HCT116 (cell line): ENCODE measurements around the gene TGOLN2. TPM values are rescaled to one million over a fixed set of nuclear protein-coding genes. Genes with fewer than 3 reads are reported as not detected.

ENCODE experiments used
- ATAC-seq: fragments of 200-7000 bp; cut with Tn5 transposase; 2 replicates; pipeline ENCODE4 v1.9.1; 2020; ENCODE audit warnings: mild to moderate bottlenecking, moderate library complexity
- BruUV-seq: library from RNA; stranded (reverse); fragments of 400-500 nt; replicated peaks from 2 replicates; lab custom pipeline; 2021; lab: Mats Ljungman, UMichigan
- CTCF ChIA-PET: fragments of 300-600 bp; sonication (Branson Sonifier 250); formaldehyde crosslinking; loops from one replicate; lab custom pipeline; 2021; ENCODE audit warnings: antibody characterized with exemption; lab: Charles Lee
- POLR2A ChIA-PET: fragments of 300-600, 350-600 bp; sonication (Branson Sonifier 250); formaldehyde crosslinking; loops from one replicate; lab custom pipeline; 2021; ENCODE audit warnings: antibody characterized with exemption; lab: Charles Lee
- RAD21 ChIA-PET, 2 experiments: fragments of 300-600 bp; sonication (Branson Sonifier 250); formaldehyde crosslinking; loops; one replicate each; lab custom pipeline; 2023; ENCODE audit warnings: low total read pairs in 2 of 2; ENCODE audit not compliant: uncharacterized antibody in 2 of 2, unreplicated experiment in 2 of 2, low non-redundant PET in 1 of 2; lab: Charles Lee
- DNase-seq: peaks from one replicate; pipeline ENCODE4 v3.0.0-alpha.2; 2010; ENCODE audit warnings: low read depth, low spot score
- H2AFZ ChIP-seq: fragments of 200-600 bp; shearing (Covaris generic), sonication (generic); 2 replicates; pipeline ENCODE4 v1.6.1; 2017; ENCODE audit warnings: low read depth, mixed run types, mixed read lengths, antibody characterized with exemption, low read length; ENCODE audit not compliant: poor library complexity, severe bottlenecking
- H3K27ac ChIP-seq: 2 replicates; pipeline ENCODE4 v1.5.1; 2012; ENCODE audit warnings: low read depth, low read length
- H3K27me3 ChIP-seq: fragments of 200-600 bp; sonication (generic); 2 replicates; pipeline ENCODE4 v1.6.1; 2016; ENCODE audit warnings: mixed run types, low read length, mixed read lengths; ENCODE audit not compliant: insufficient read depth
- H3K36me3 ChIP-seq, 2 experiments: fragments of 200-500 bp in 1 of 2; fragments of 200-600 bp in 1 of 2; sonication (Bioruptor generic) in 1 of 2; sonication (generic) in 1 of 2; 2 replicates each; pipeline versions ENCODE4 v1.5.1 to v1.6.1; 2014 to 2016; ENCODE audit warnings: low read length in 2 of 2, inconsistent platforms in 1 of 2, mixed read lengths in 1 of 2, mixed run types in 1 of 2; ENCODE audit not compliant: insufficient read depth in 2 of 2, control insufficient read depth in 1 of 2
- H3K4me1 ChIP-seq, 2 experiments: fragments of 200-600 bp in 1 of 2; sonication (generic) in 1 of 2; 2 replicates each; pipeline versions ENCODE4 v1.5.1 to v1.6.1; 2012 to 2017; ENCODE audit warnings: low read length in 2 of 2, inconsistent platforms in 1 of 2, mild to moderate bottlenecking in 1 of 2, mixed read lengths in 1 of 2, mixed run types in 1 of 2, moderate library complexity in 1 of 2; ENCODE audit not compliant: insufficient read depth in 2 of 2, control insufficient read depth in 1 of 2
- H3K4me2 ChIP-seq: fragments of 200-600 bp; sonication (generic); 2 replicates; pipeline ENCODE4 v1.6.1; 2017; ENCODE audit warnings: mixed run types, low read length, mixed read lengths
- H3K4me3 ChIP-seq, 2 experiments: fragments of 200-600 bp in 1 of 2; sonication (generic) in 1 of 2; replicated peaks in 1 of 2; 2 replicates each; pipeline ENCODE4 v1.5.1; 2011 to 2016; ENCODE audit warnings: low read length in 2 of 2, control low read depth in 1 of 2, low read depth in 1 of 2, mild to moderate bottlenecking in 1 of 2, mixed read lengths in 1 of 2, mixed run types in 1 of 2
- H3K79me2 ChIP-seq: fragments of 200-600 bp; sonication (generic); 2 replicates; pipeline ENCODE4 v1.6.1; 2017; ENCODE audit warnings: mild to moderate bottlenecking, mixed run types, low read length, moderate library complexity, mixed read lengths; ENCODE audit not compliant: insufficient read depth
- H3K9ac ChIP-seq: fragments of 200-600 bp; sonication (generic); 2 replicates; pipeline ENCODE4 v1.6.1; 2016; ENCODE audit warnings: low read length, mixed read lengths
- H3K9me2 ChIP-seq: fragments of 200-600 bp; sonication (generic), shearing (Covaris generic); 2 replicates; pipeline ENCODE4 v1.6.1; 2017; ENCODE audit warnings: mixed run types, mild to moderate bottlenecking, moderate library complexity; ENCODE audit not compliant: insufficient read depth
- H3K9me3 ChIP-seq, 2 experiments: fragments of 200-500 bp in 1 of 2; fragments of 200-600 bp in 1 of 2; sonication (Bioruptor generic) in 1 of 2; sonication (generic) in 1 of 2; 2 replicates each; pipeline ENCODE4 v1.6.1; 2014 to 2017; ENCODE audit warnings: low read length in 2 of 2, mixed read lengths in 2 of 2, inconsistent platforms in 1 of 2, low read depth in 1 of 2, mild to moderate bottlenecking in 1 of 2, mixed run types in 1 of 2, moderate library complexity in 1 of 2; ENCODE audit not compliant: control insufficient read depth in 1 of 2, insufficient read depth in 1 of 2
- H4K20me1 ChIP-seq: fragments of 200-600 bp; sonication (generic), shearing (Covaris generic); 2 replicates; pipeline ENCODE4 v1.6.1; 2017; ENCODE audit warnings: mixed run types, mild to moderate bottlenecking, moderate library complexity; ENCODE audit not compliant: insufficient read depth
- CBX3 ChIP-seq: IDR thresholded peaks from 2 replicates; pipeline ENCODE4 v1.6.1; 2012; ENCODE audit warnings: low read depth
- CEBPB ChIP-seq: IDR thresholded peaks from 2 replicates; pipeline ENCODE4 v1.6.1; 2012; ENCODE audit warnings: low read depth
- EZH2 ChIP-seq: fragments of 200-600 bp; sonication (generic); IDR thresholded peaks from 2 replicates; pipeline ENCODE4 v1.6.1; 2017; ENCODE audit warnings: antibody characterized with exemption, mixed run types
- FOSL1 ChIP-seq: IDR thresholded peaks from 2 replicates; pipeline ENCODE4 v1.6.1; 2012; ENCODE audit warnings: low read depth
- JUND ChIP-seq: IDR thresholded peaks from 2 replicates; pipeline ENCODE4 v1.6.1; 2012
- POLR2A ChIP-seq: IDR thresholded peaks from 2 replicates; pipeline ENCODE4 v1.7.0; 2011; ENCODE audit warnings: borderline replicate concordance; ENCODE audit not compliant: insufficient read depth, insufficient read length; ENCODE audit errors: extremely low read depth
- RAD21 ChIP-seq: IDR thresholded peaks from 2 replicates; pipeline ENCODE4 v1.6.1; 2012; ENCODE audit warnings: low read depth, mild to moderate bottlenecking
- SIN3A ChIP-seq: IDR thresholded peaks from 2 replicates; pipeline ENCODE4 v1.6.1; 2012; ENCODE audit warnings: low read depth
- SP1 ChIP-seq: IDR thresholded peaks from 2 replicates; pipeline ENCODE4 v1.6.1; 2012; ENCODE audit warnings: low read depth
- SRF ChIP-seq: IDR thresholded peaks from 2 replicates; pipeline ENCODE4 v1.6.1; 2012; ENCODE audit warnings: low read depth
- TCF7L2 ChIP-seq: IDR thresholded peaks from 2 replicates; pipeline ENCODE4 v1.7.0; 2011; ENCODE audit warnings: borderline replicate concordance, inconsistent platforms; ENCODE audit not compliant: insufficient read depth, insufficient read length; ENCODE audit errors: extremely low read depth
- YY1 ChIP-seq: IDR thresholded peaks from 2 replicates; pipeline ENCODE4 v1.6.1; 2011; ENCODE audit warnings: low read length, low read depth, moderate library complexity, mild to moderate bottlenecking; ENCODE audit not compliant: insufficient replicate concordance; ENCODE audit errors: extremely low read depth
- ZFX ChIP-seq: fragments of 450-650 bp; IDR thresholded peaks from 2 replicates; pipeline ENCODE4 v1.6.1; 2017
- intact Hi-C: fragments of 100-400 bp; cut with micrococcal nuclease; formaldehyde crosslinking; loops from 2 replicates; pipeline ENCODE4 v1.10.0; 2022
- total RNA-seq: library from RNA; stranded (reverse); gene quantifications from one replicate; pipeline ENCODE4 v1.2.1, GENCODE V29; 2021; ENCODE audit not compliant: unreplicated experiment
- TF ChIP-seq, protein P1 (sequence below), 3 experiments: fragments of 200-600 bp in 1 of 3; sonication (generic) in 1 of 3; IDR thresholded peaks in 2 of 3; conservative IDR thresholded peaks in 1 of 3; 2 replicates each; pipeline ENCODE4 v1.5.1; 2012 to 2017; ENCODE audit warnings: low read depth in 2 of 3, low read length in 2 of 3, antibody characterized with exemption in 1 of 3, borderline replicate concordance in 1 of 3, control low read depth in 1 of 3, mild to moderate bottlenecking in 1 of 3, mixed read lengths in 1 of 3, mixed run types in 1 of 3, moderate library complexity in 1 of 3; ENCODE audit not compliant: insufficient read depth in 1 of 3
- TF ChIP-seq, protein P2 (sequence below): IDR thresholded peaks from 2 replicates; pipeline ENCODE4 v1.6.1; 2011; ENCODE audit warnings: mild to moderate bottlenecking, low read length, moderate library complexity; ENCODE audit not compliant: insufficient replicate concordance; ENCODE audit errors: extremely low read depth
- TF ChIP-seq, protein P3 (sequence below): IDR thresholded peaks from 2 replicates; pipeline ENCODE4 v1.6.1; 2012; ENCODE audit warnings: low read depth
- TF ChIP-seq, protein P4 (sequence below): IDR thresholded peaks from 2 replicates; pipeline ENCODE4 v1.6.1; 2012
- TF ChIP-seq, protein P5 (sequence below): IDR thresholded peaks from 2 replicates; pipeline ENCODE4 v1.6.1; 2012

TGOLN2 gene
- total RNA-seq, 1 experiment from 2014 or later = 43.2 TPM

DNA sequence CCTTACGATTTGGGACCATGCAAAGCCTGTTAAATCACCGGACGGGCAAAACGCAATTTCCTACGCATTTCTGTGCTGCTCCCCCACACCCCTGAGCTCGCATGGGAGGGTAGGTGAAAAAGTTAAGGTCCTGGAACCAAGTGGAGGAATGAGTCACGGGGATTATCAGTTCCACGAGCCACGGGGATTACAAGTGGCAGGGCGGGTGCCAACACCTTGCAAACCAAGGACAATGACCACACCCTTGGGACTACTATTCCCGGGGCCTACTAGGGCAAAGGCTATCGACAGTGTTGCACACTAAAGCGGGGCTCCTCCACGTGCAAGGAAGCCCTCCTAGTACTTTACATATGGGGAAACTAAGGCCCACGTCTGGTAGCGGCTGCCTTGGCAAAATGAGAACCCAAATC, 26.1 kb upstream of the TGOLN2 start:
- Histone ChIP-seq H3K27me3 (no peaks in the 10 kb centered on the region), H3K27ac (peak overlapping the region; percentile 75), H4K20me1 (no peaks in the 10 kb centered on the region), H3K4me2 (peak overlapping the region; percentile 95), H3K9me2 (no peaks in the 10 kb centered on the region), H3K36me3 (peaks cover 15 to 33% of the 10 kb centered on the region in 2 experiments; a peak in 3 of 4 replicates), H3K4me1 (peaks cover 9 to 14% of the 10 kb centered on the region in 2 experiments; a peak in 3 of 4 replicates), H2AFZ (no peak overlapping the region), H3K9me3 (no peaks in the 10 kb centered on the region), H3K4me3 (peak overlapping the region; percentile 86 to 95), H3K9ac (peak overlapping the region; percentile 83), H3K79me2 (peaks cover 31% of the 10 kb centered on the region)
- TF ChIP-seq SRF (no peak; the same call in 1 of the 2 replicates), SP1 (no peak), SIN3A (no peak), CEBPB (no peak), FOSL1 (no peak), EZH2 (no peak), RAD21 (no peak), TCF7L2 (no peak), JUND (no peak), CBX3 (no peak), ZFX (no peak), POLR2A (no peak), YY1 (no peak)
- TF ChIP-seq, protein P1, sequence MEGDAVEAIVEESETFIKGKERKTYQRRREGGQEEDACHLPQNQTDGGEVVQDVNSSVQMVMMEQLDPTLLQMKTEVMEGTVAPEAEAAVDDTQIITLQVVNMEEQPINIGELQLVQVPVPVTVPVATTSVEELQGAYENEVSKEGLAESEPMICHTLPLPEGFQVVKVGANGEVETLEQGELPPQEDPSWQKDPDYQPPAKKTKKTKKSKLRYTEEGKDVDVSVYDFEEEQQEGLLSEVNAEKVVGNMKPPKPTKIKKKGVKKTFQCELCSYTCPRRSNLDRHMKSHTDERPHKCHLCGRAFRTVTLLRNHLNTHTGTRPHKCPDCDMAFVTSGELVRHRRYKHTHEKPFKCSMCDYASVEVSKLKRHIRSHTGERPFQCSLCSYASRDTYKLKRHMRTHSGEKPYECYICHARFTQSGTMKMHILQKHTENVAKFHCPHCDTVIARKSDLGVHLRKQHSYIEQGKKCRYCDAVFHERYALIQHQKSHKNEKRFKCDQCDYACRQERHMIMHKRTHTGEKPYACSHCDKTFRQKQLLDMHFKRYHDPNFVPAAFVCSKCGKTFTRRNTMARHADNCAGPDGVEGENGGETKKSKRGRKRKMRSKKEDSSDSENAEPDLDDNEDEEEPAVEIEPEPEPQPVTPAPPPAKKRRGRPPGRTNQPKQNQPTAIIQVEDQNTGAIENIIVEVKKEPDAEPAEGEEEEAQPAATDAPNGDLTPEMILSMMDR (IDR thresholded peaks at IDR 0.05 in 2 of 3, conservative IDR thresholded peaks at IDR 0.05 in 1 of 3; ENCODE audit: borderline replicate concordance in 1 of 3, insufficient read depth in 1 of 3, low read depth in 2 of 3, low read length in 2 of 3) = no peak
- TF ChIP-seq, protein P2, sequence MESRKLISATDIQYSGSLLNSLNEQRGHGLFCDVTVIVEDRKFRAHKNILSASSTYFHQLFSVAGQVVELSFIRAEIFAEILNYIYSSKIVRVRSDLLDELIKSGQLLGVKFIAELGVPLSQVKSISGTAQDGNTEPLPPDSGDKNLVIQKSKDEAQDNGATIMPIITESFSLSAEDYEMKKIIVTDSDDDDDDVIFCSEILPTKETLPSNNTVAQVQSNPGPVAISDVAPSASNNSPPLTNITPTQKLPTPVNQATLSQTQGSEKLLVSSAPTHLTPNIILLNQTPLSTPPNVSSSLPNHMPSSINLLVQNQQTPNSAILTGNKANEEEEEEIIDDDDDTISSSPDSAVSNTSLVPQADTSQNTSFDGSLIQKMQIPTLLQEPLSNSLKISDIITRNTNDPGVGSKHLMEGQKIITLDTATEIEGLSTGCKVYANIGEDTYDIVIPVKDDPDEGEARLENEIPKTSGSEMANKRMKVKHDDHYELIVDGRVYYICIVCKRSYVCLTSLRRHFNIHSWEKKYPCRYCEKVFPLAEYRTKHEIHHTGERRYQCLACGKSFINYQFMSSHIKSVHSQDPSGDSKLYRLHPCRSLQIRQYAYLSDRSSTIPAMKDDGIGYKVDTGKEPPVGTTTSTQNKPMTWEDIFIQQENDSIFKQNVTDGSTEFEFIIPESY = no peak
- TF ChIP-seq, protein P3, sequence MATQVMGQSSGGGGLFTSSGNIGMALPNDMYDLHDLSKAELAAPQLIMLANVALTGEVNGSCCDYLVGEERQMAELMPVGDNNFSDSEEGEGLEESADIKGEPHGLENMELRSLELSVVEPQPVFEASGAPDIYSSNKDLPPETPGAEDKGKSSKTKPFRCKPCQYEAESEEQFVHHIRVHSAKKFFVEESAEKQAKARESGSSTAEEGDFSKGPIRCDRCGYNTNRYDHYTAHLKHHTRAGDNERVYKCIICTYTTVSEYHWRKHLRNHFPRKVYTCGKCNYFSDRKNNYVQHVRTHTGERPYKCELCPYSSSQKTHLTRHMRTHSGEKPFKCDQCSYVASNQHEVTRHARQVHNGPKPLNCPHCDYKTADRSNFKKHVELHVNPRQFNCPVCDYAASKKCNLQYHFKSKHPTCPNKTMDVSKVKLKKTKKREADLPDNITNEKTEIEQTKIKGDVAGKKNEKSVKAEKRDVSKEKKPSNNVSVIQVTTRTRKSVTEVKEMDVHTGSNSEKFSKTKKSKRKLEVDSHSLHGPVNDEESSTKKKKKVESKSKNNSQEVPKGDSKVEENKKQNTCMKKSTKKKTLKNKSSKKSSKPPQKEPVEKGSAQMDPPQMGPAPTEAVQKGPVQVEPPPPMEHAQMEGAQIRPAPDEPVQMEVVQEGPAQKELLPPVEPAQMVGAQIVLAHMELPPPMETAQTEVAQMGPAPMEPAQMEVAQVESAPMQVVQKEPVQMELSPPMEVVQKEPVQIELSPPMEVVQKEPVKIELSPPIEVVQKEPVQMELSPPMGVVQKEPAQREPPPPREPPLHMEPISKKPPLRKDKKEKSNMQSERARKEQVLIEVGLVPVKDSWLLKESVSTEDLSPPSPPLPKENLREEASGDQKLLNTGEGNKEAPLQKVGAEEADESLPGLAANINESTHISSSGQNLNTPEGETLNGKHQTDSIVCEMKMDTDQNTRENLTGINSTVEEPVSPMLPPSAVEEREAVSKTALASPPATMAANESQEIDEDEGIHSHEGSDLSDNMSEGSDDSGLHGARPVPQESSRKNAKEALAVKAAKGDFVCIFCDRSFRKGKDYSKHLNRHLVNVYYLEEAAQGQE = no peak
- TF ChIP-seq, protein P4, sequence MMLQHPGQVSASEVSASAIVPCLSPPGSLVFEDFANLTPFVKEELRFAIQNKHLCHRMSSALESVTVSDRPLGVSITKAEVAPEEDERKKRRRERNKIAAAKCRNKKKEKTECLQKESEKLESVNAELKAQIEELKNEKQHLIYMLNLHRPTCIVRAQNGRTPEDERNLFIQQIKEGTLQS = no peak
- TF ChIP-seq, protein P5, sequence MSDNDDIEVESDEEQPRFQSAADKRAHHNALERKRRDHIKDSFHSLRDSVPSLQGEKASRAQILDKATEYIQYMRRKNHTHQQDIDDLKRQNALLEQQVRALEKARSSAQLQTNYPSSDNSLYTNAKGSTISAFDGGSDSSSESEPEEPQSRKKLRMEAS = no peak
- ChIA-PET POLR2A (interaction anchor here (0.8 to 1.7 kb wide), 10 partner anchors 8 to 258 kb away, joined by 3 to 14 read pairs (median 4); partner anchors contain the start of genes C2orf68, MAT2A, SH2D6 and TGOLN2), CTCF (interaction anchor here (1.4 kb wide), 1 partner anchor 198 kb away, joined by 4 read pairs; no protein-coding TSS in a partner anchor), RAD21 (interaction anchor here in 1 of 2 experiments (1.0 kb wide), 1 partner anchor 198 kb away, joined by 3 read pairs; no protein-coding TSS in a partner anchor)
- peak; percentile 51 for ATAC-seq
- intact Hi-C loops = loop anchor here (5.0 kb wide), 1 partner anchor 258 kb away; the partner anchor contains the start of gene C2orf68
- DNase-seq = peak; percentile 12
- TSS peak; percentile 77 for BruUV-seq
